Liver (tissue), 9 donors: Measurements from ENCODE around the gene NAPB. TPM values are rescaled to one million over a fixed set of nuclear protein-coding genes. Genes with fewer than 3 reads are reported as not detected.
A peak's percentile ranks its signal among the peaks of the same experiment; 100 is the strongest.

Experiments
- DNase-seq: peaks from one replicate; pipeline ENCODE4 v3.0.0-alpha.2; 2017; ENCODE audit warnings: low spot score
- H3K27ac ChIP-seq, 2 donors: one replicate each; pipeline ENCODE4 v1.7.0; 2013; ENCODE audit warnings: inconsistent platforms in 2 of 2, low read length in 2 of 2, control low read depth in 1 of 2, low read depth in 1 of 2, mild to moderate bottlenecking in 1 of 2
- H3K27me3 ChIP-seq, 4 donors: one replicate each; pipeline versions ENCODE4 v1.6.1 to v1.7.0; 2013; ENCODE audit warnings: low read length in 3 of 4, inconsistent platforms in 1 of 4, mild to moderate bottlenecking in 1 of 4, moderate library complexity in 1 of 4; ENCODE audit not compliant: control insufficient read depth in 4 of 4, insufficient read depth in 4 of 4
- H3K36me3 ChIP-seq, 4 donors: one replicate each; pipeline versions ENCODE4 v1.6.1 to v1.7.0; 2013; ENCODE audit warnings: low read length in 3 of 4, mild to moderate bottlenecking in 3 of 4, low read depth in 1 of 4, moderate library complexity in 1 of 4; ENCODE audit not compliant: control insufficient read depth in 4 of 4, insufficient read depth in 3 of 4
- H3K4me1 ChIP-seq, 4 donors: one replicate each; pipeline versions ENCODE4 v1.6.1 to v1.7.0; 2013; ENCODE audit warnings: low read length in 3 of 4, mild to moderate bottlenecking in 3 of 4, moderate library complexity in 1 of 4; ENCODE audit not compliant: control insufficient read depth in 4 of 4, insufficient read depth in 4 of 4
- H3K4me3 ChIP-seq, 3 donors: one replicate each; pipeline versions ENCODE4 v1.6.1 to v1.7.0; 2013; ENCODE audit warnings: low read length in 3 of 3, control low read depth in 1 of 3, low read depth in 1 of 3, mild to moderate bottlenecking in 1 of 3
- H3K9ac ChIP-seq, 2 donors: one replicate each; pipeline ENCODE4 v1.7.0; 2013; ENCODE audit warnings: low read length in 2 of 2, mild to moderate bottlenecking in 2 of 2, moderate library complexity in 2 of 2, control low read depth in 1 of 2, low read depth in 1 of 2
- H3K9me3 ChIP-seq, 4 donors: one replicate each; pipeline versions ENCODE4 v1.6.1 to v1.7.0; 2013; ENCODE audit warnings: low read length in 3 of 4; ENCODE audit not compliant: control insufficient read depth in 4 of 4
- ATF3 ChIP-seq: IDR thresholded peaks from 2 replicates; pipeline ENCODE4 v1.6.1; 2016; ENCODE audit warnings: antibody characterized with exemption
- CTCF ChIP-seq: fragments of 150-350 bp; IDR thresholded peaks from 2 replicates; pipeline ENCODE4 v1.5.1; 2017; ENCODE audit warnings: improper control_type of control experiment, low read depth, low read length; ENCODE audit not compliant: missing input control
- FOXA2 ChIP-seq: IDR thresholded peaks from 2 replicates; pipeline ENCODE4 v1.6.1; 2016; ENCODE audit warnings: antibody characterized with exemption
- GABPA ChIP-seq, 2 donors: IDR thresholded peaks in 1 of 2; conservative IDR thresholded peaks in 1 of 2; 2 replicates each; pipeline ENCODE4 v1.6.1; 2016; ENCODE audit warnings: antibody characterized with exemption in 2 of 2, mild to moderate bottlenecking in 1 of 2, moderate library complexity in 1 of 2
- HNF4A ChIP-seq, 2 donors: conservative IDR thresholded peaks; 2 replicates each; pipeline ENCODE4 v1.6.1; 2016; ENCODE audit warnings: antibody characterized with exemption in 2 of 2, mild to moderate bottlenecking in 2 of 2
- HNF4G ChIP-seq: IDR thresholded peaks from 2 replicates; pipeline ENCODE4 v1.6.1; 2016; ENCODE audit warnings: antibody characterized with exemption
- RAD21 ChIP-seq, 2 donors: IDR thresholded peaks; 2 replicates each; pipeline ENCODE4 v1.6.1; 2016; ENCODE audit warnings: antibody characterized with exemption in 2 of 2, mild to moderate bottlenecking in 2 of 2
- RXRA ChIP-seq, 2 donors: IDR thresholded peaks; 2 replicates each; pipeline ENCODE4 v1.6.1; 2017 to 2018; ENCODE audit warnings: antibody characterized with exemption in 2 of 2, mild to moderate bottlenecking in 1 of 2
- TAF1 ChIP-seq: conservative IDR thresholded peaks from 2 replicates; pipeline ENCODE4 v1.6.1; 2016; ENCODE audit warnings: antibody characterized with exemption, mild to moderate bottlenecking
- ZBTB33 ChIP-seq: IDR thresholded peaks from 2 replicates; pipeline ENCODE4 v1.6.1; 2016; ENCODE audit warnings: antibody characterized with exemption
- WGBS: extraction: QIAGEN DNeasy Blood & Tissue Kit; methylation state at CpG from one replicate; pipeline ENCODE4 v1.1.7; 2013; 5-methylcytosine and 5-hydroxymethylcytosine counted together
- polyA plus RNA-seq, 2 donors: library from polyadenylated mRNA; stranded (reverse) in 1 of 2; unstranded in 1 of 2; fragments of 200-250 nt in 1 of 2; fragments of >200 nt in 1 of 2; fragmentation: Nextera tagmentation in 1 of 2; extraction: Ambion mirVana in 1 of 2; gene quantifications; one replicate each; pipeline versions ENCODE4 v1.2.1 to v1.2.3, GENCODE V29; 2013 to 2015
- total RNA-seq, 2 donors: library from RNA; depleted of rRNA; stranded (reverse); fragments of >200 nt; gene quantifications; one replicate each; pipeline ENCODE4 v1.2.3, GENCODE V29; 2014
- donor health status: healthy.
- donor health status: healthy.
- donor health status: healthy.
- donor health status: healthy.
- donor health status: healthy.

Gene NAPB
- total and polyA plus RNA-seq, 4 donors = 2.4 to 10.6 (median 4.5) TPM

- H3K4me1 ChIP-seq = peaks cover 3 to 16% (median 13%) of the 10 kb centered on the region in 4 donors
- H3K4me3 ChIP-seq = no peak overlapping the region
- TF ChIP-seq ZBTB33 (no peak), CTCF (no peak), RXRA (IDR thresholded peaks at IDR 0.05) (no peak), TAF1 (no peak), GABPA (IDR thresholded peaks at IDR 0.05 in 1 of 2, conservative IDR thresholded peaks at IDR 0.05 in 1 of 2) (no peak), HNF4G (no peak)
- H3K27me3 ChIP-seq = no peaks in the 10 kb centered on the region
- H3K36me3 ChIP-seq = no peaks in the 10 kb centered on the region
- no peak overlapping the region for H3K9ac ChIP-seq
- WGBS = 93% methylated on average over 9 of the region's 9 CpGs
- DNase-seq = no peak
- no peaks in the 10 kb centered on the region for H3K9me3 ChIP-seq
- H3K27ac ChIP-seq = no peak overlapping the region
Observed at GRCh38 chr20:23437126-23437899, 16.0 kb upstream of the NAPB start.

GRCh38 chr20:23436681-23437080 is 15.4 kb upstream of the NAPB start:
- no peak for DNase-seq
- H3K9me3 ChIP-seq = no peaks in the 10 kb centered on the region
- H3K27me3 ChIP-seq = no peaks in the 10 kb centered on the region
- TF ChIP-seq ATF3 = no peak
- no peak for TF ChIP-seq RAD21 (IDR thresholded peaks at IDR 0.05)
- TF ChIP-seq ZBTB33 = no peak
- TF ChIP-seq HNF4A (conservative IDR thresholded peaks at IDR 0.05) = no peak
- no peak for TF ChIP-seq FOXA2
- H3K4me1 ChIP-seq = peaks cover 3 to 16% (median 13%) of the 10 kb centered on the region in 4 donors
- H3K9ac ChIP-seq = peak overlapping the region in 1 of 2 donors; percentile 10
- WGBS = 60% methylated on average over 3 of the region's 3 CpGs
- peak overlapping the region; percentile 43 to 73 for H3K27ac ChIP-seq
- H3K36me3 ChIP-seq = no peaks in the 10 kb centered on the region
- no peak overlapping the region for H3K4me3 ChIP-seq
